Right lobe of liver (tissue), 6 donors: ENCODE data around the gene TMEM204. TPM values are rescaled to one million over a fixed set of nuclear protein-coding genes. Genes with fewer than 3 reads are reported as not detected.
A peak's percentile ranks its signal among the peaks of the same experiment; 100 is the strongest.

Experiments used
- ATAC-seq, 4 donors: fragments of 200-7000 bp; cut with Tn5 transposase; one replicate each; pipeline ENCODE4 v1.9.1; 2020; ENCODE audit warnings: mild to moderate bottlenecking in 4 of 4, moderate library complexity in 4 of 4
- DNase-seq, 3 donors: peaks; one replicate each; pipeline ENCODE4 v3.0.0-alpha.2; 2020
- H3K27ac ChIP-seq, 3 donors: fragments of 200-600 bp; one replicate each; pipeline ENCODE4 v1.8.0; 2022
- H3K27me3 ChIP-seq, 2 donors: fragments of 200-600 bp; one replicate each; pipeline ENCODE4 v1.8.0; 2022
- H3K36me3 ChIP-seq, 4 donors: fragments of 200-600 bp; sonication (generic) in 1 of 4; one replicate each; pipeline versions ENCODE4 v1.5.1 to v1.8.0; 2017 to 2022; ENCODE audit warnings: control low read depth in 1 of 4
- H3K4me1 ChIP-seq, 4 donors: fragments of 200-600 bp; sonication (generic) in 1 of 4; one replicate each; pipeline versions ENCODE4 v1.5.1 to v1.8.0; 2017 to 2022; ENCODE audit warnings: control low read depth in 1 of 4
- H3K4me3 ChIP-seq, 3 donors: fragments of 200-600 bp; one replicate each; pipeline ENCODE4 v1.8.0; 2022
- H3K9me3 ChIP-seq, 4 donors: fragments of 200-600 bp; sonication (generic) in 1 of 4; one replicate each; pipeline versions ENCODE4 v1.5.1 to v1.8.0; 2017 to 2022; ENCODE audit warnings: control low read depth in 1 of 4
- POLR2A ChIP-seq: fragments of 450-650 bp; IDR thresholded peaks from one replicate; pipeline ENCODE4 v1.6.1; 2017; ENCODE audit warnings: antibody characterized with exemption, mild to moderate bottlenecking
- WGBS: methylation state at CpG from one replicate; pipeline ENCODE4 v1.1.6; 2018; ENCODE audit warnings: low coverage, low lambda C conversion rate; ENCODE audit not compliant: insufficient coverage; ENCODE audit errors: missing lambda C conversion rate; 5-methylcytosine and 5-hydroxymethylcytosine counted together
- intact Hi-C, 2 donors: fragments of 100-400 bp; cut with DNase I; formaldehyde crosslinking; loops; one replicate each; pipeline versions ENCODE4 v1.11.2 to v1.14.1; 2022
- total RNA-seq, 6 experiments: library from RNA; depleted of rRNA in 2 of 6; stranded (reverse); fragments of >200 nt in 2 of 6; fragmentation: NEBNext Ultra II Directional in 3 of 6; extraction: Animal tissue kit (Norgen Biotek cat#: 25700) in 3 of 6; gene quantifications; one replicate each; pipeline versions ENCODE4 v1.1.0 to v1.2.4, GENCODE V29; 2016 to 2023
- TF ChIP-seq, protein P1 (sequence below), 4 donors: fragments of 200-600 bp in 3 of 4; fragments of 450-650 bp in 1 of 4; IDR thresholded peaks; one replicate each; pipeline versions ENCODE4 v1.5.1 to v1.8.0; 2016 to 2022; ENCODE audit warnings: antibody characterized with exemption in 4 of 4, mild to moderate bottlenecking in 2 of 4
- donor health status: DM: no; HTN: yes; CAD: no.
- donor health status: DM: no; HTN: no; CAD: no.
- donor health status: DM: no; HTN: no; CAD: no.
- donor health status: DM: no; HTN: yes; CAD: no.
- donor health status: DM: no; HTN: yes; CAD: no.

The TMEM204 gene
- total RNA-seq, 6 experiments from 2014 or later = 4.7 to 18.7 (median 8.9) TPM

- intact Hi-C loops = no loop called here
- Histone ChIP-seq H3K4me1 (no peaks in the 10 kb centered on the region), H3K4me3 (no peak overlapping the region), H3K36me3 (no peaks in the 10 kb centered on the region), H3K27me3 (no peaks in the 10 kb centered on the region), H3K9me3 (no peaks in the 10 kb centered on the region), H3K27ac (no peak overlapping the region)
- ATAC-seq (no peak), DNase-seq (no peak)
- TF ChIP-seq, protein P1, sequence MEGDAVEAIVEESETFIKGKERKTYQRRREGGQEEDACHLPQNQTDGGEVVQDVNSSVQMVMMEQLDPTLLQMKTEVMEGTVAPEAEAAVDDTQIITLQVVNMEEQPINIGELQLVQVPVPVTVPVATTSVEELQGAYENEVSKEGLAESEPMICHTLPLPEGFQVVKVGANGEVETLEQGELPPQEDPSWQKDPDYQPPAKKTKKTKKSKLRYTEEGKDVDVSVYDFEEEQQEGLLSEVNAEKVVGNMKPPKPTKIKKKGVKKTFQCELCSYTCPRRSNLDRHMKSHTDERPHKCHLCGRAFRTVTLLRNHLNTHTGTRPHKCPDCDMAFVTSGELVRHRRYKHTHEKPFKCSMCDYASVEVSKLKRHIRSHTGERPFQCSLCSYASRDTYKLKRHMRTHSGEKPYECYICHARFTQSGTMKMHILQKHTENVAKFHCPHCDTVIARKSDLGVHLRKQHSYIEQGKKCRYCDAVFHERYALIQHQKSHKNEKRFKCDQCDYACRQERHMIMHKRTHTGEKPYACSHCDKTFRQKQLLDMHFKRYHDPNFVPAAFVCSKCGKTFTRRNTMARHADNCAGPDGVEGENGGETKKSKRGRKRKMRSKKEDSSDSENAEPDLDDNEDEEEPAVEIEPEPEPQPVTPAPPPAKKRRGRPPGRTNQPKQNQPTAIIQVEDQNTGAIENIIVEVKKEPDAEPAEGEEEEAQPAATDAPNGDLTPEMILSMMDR (IDR thresholded peaks at IDR 0.05) = no peak
- no peak for TF ChIP-seq POLR2A
- WGBS = no CpG with 5 or more reads among the region's 26 CpGs
Measured at GRCh38 chr16:1524366-1524765, 9.1 kb upstream of the TMEM204 start.

- H3K9me3 ChIP-seq = no peaks in the 10 kb centered on the region
- H3K36me3 ChIP-seq = no peaks in the 10 kb centered on the region
- no peak for ATAC-seq
- no peaks in the 10 kb centered on the region for H3K27me3 ChIP-seq
- TF ChIP-seq, protein P1 (IDR thresholded peaks at IDR 0.05) = no peak
- TF ChIP-seq POLR2A = no peak
- no peak overlapping the region for H3K27ac ChIP-seq
- no peak overlapping the region for H3K4me3 ChIP-seq
- no peaks in the 10 kb centered on the region for H3K4me1 ChIP-seq
- no peak for DNase-seq
- intact Hi-C loops = no loop called here
- WGBS = no CpG with 5 or more reads among the region's 44 CpGs
Measured at GRCh38 chr16:1525871-1526607, 7.4 kb upstream of the TMEM204 start.

DNA sequence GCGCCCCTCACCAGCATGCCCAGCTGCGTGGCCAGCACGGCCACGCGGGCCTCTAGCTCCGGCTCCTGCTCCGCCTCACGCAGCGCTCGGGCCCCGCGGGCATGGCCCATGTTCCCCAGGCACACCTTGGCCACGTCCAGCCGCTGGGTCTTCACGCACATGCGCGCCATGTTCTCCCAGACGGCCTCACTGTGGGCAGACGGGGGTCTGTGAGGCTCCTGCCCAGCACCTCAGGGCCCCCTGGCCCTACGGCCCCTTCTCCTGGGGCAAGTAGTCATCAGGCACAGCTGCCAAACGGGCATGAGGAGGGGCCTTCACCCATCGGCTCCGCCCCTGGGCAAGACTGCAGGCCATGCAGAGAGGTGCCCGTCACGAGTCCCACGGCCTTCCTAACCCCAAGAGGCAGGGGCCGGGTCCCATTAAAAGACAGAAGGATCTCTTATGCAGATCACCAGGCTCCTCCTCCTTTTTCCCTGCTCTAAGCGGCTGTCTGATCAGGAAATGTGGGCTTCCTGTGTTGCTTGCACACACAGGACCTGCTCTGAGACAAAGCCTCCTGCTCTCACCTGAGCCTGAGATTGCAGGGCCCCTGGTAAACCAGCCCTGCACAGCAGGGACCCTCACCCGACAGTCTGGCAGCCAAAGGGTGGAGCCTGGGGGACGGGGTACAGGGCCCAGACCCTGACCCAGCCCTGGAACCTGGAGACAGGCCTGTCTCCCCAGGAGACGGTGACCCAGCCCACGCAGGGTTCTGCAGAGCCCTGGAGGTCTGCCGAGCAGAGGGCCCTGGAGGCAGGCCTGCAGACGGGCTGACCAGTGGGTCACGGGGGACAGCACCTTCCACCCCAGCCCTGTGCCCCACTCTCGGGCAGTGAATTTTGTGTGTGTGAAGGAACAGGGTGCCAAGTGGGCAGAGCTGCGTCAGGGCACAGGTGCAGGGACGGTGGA lies 6.6 kb upstream of the TMEM204 start:
- Histone ChIP-seq H3K27me3 (no peaks in the 10 kb centered on the region), H3K36me3 (no peaks in the 10 kb centered on the region), H3K4me1 (no peaks in the 10 kb centered on the region), H3K27ac (peak overlapping the region in 1 of 3 donors; percentile 34), H3K4me3 (no peak overlapping the region), H3K9me3 (no peaks in the 10 kb centered on the region)
- 92% methylated on average over 4 of the region's 38 CpGs for WGBS
- DNase-seq (no peak), ATAC-seq (no peak)
- intact Hi-C loops = no loop called here
- TF ChIP-seq POLR2A = no peak
- TF ChIP-seq, protein P1 (IDR thresholded peaks at IDR 0.05) = no peak

GRCh38 chr16:1527836-1528811 lies 5.3 kb upstream of the TMEM204 start:
- Histone ChIP-seq H3K27ac (no peak overlapping the region), H3K36me3 (no peaks in the 10 kb centered on the region), H3K4me3 (no peak overlapping the region), H3K9me3 (no peaks in the 10 kb centered on the region), H3K27me3 (no peaks in the 10 kb centered on the region), H3K4me1 (no peaks in the 10 kb centered on the region)
- ATAC-seq (peak; percentile 7 to 34 (median 24)), DNase-seq (peak in 1 of 3 donors; percentile 61)
- intact Hi-C loops = no loop called here
- TF ChIP-seq, protein P1 (IDR thresholded peaks at IDR 0.05) = no peak
- no peak for TF ChIP-seq POLR2A
- 51% methylated on average over 12 of the region's 42 CpGs for WGBS
